GM18870 (cell line): ENCODE data around the gene LONP2.
"Not testable (repeated sequence)": the region's sequence is repeated elsewhere in the genome, so short reads cannot be mapped to it uniquely, and the experiment has no call there.

ENCODE experiments used
- ATAC-seq: cut with Tn5 transposase; IDR thresholded peaks from one replicate; pipeline ENCODE4 v1.9.1; 2021; ENCODE audit warnings: moderate library complexity; ENCODE audit not compliant: unreplicated experiment

The LONP2 gene

GRCh38 chr16:48332978-48333377, 88.9 kb downstream of the LONP2 start:
- ATAC-seq: no peak

- ATAC-seq: no peak
These were observed 90.2 kb downstream of the LONP2 start for GRCh38 chr16:48334325-48334724.

- no peak for ATAC-seq
These were observed 91.9 kb downstream of the LONP2 start for GRCh38 chr16:48335961-48336360.

- no peak for ATAC-seq
These were observed 96.0 kb downstream of the LONP2 start for GRCh38 chr16:48340054-48340453.

GRCh38 chr16:48342591-48342990, 98.5 kb downstream of the LONP2 start:
- no peak for ATAC-seq

- no peak for ATAC-seq
These were observed 103.2 kb downstream of the LONP2 start for GRCh38 chr16:48347191-48347865.

- no peak for ATAC-seq
These were observed 103.9 kb downstream of the LONP2 start for GRCh38 chr16:48347980-48348379.

- ATAC-seq: no peak
These were observed 106.6 kb downstream of the LONP2 start for GRCh38 chr16:48350736-48351135.

GRCh38 chr16:48352648-48353390, 108.7 kb downstream of the LONP2 start:
- ATAC-seq: no peak

GRCh38 chr16:48353565-48354163, 109.6 kb downstream of the LONP2 start:
- peak; percentile 65 for ATAC-seq

GRCh38 chr16:48354385-48354784, 110.3 kb downstream of the LONP2 start:
- not testable (repeated sequence) for ATAC-seq

GRCh38 chr16:48354877-48355855, 111.1 kb downstream of the LONP2 start:
- no peak for ATAC-seq

GRCh38 chr16:48356633-48357376, 112.7 kb downstream of the LONP2 start:
- ATAC-seq: no peak

GRCh38 chr16:48358419-48358818, 114.3 kb downstream of the LONP2 start:
- ATAC-seq: no peak

GRCh38 chr16:48359983-48360382, 115.9 kb downstream of the LONP2 start:
- no peak for ATAC-seq

GRCh38 chr16:48361012-48361411, 116.9 kb downstream of the LONP2 start:
- ATAC-seq: no peak

- no peak for ATAC-seq
These were observed 117.5 kb downstream of the LONP2 start for GRCh38 chr16:48361540-48362144.

GRCh38 chr16:48365025-48365600, 121.0 kb downstream of the LONP2 start:
- ATAC-seq: no peak

GRCh38 chr16:48365601-48366164, 121.6 kb downstream of the LONP2 start:
- ATAC-seq: peak; percentile 50
